GM23338 (cell line): Measurements from ENCODE around the gene PTCD3. TPM values are rescaled to one million over a fixed set of nuclear protein-coding genes. Genes with fewer than 3 reads are reported as not detected.

Source experiments
- ATAC-seq: fragments of 200-7000 bp; cut with Tn5 transposase; 3 replicates; pipeline ENCODE4 v1.9.1; 2020
- DNase-seq: peaks from one replicate; pipeline ENCODE4 v3.0.0-alpha.2; 2015; ENCODE audit warnings: low spot score
- H2AFZ ChIP-seq: fragments of 200-600 bp; sonication (generic); 2 replicates; pipeline ENCODE4 v1.8.0; 2016; ENCODE audit warnings: antibody characterized with exemption, mild to moderate bottlenecking, moderate library complexity
- H3F3A ChIP-seq: fragments of 200-600 bp; sonication (generic); replicated peaks from 2 replicates; pipeline ENCODE4 v1.8.0; 2017; ENCODE audit warnings: antibody characterized with exemption, mixed run types, low read depth
- H3K27ac ChIP-seq: fragments of 200-600 bp; sonication (generic); 2 replicates; pipeline ENCODE4 v1.6.1; 2016; ENCODE audit warnings: low read depth
- H3K27me3 ChIP-seq: fragments of 200-600 bp; sonication (generic); 2 replicates; pipeline ENCODE4 v1.8.0; 2016; ENCODE audit warnings: mild to moderate bottlenecking, mixed run types, moderate library complexity; ENCODE audit not compliant: insufficient read depth
- H3K36me3 ChIP-seq: fragments of 200-600 bp; sonication (generic); 2 replicates; pipeline ENCODE4 v1.8.0; 2016; ENCODE audit warnings: mild to moderate bottlenecking; ENCODE audit not compliant: insufficient read depth
- H3K4me1 ChIP-seq: fragments of 200-600 bp; sonication (generic); 2 replicates; pipeline ENCODE4 v1.8.0; 2016; ENCODE audit warnings: mild to moderate bottlenecking, moderate library complexity; ENCODE audit not compliant: insufficient read depth
- H3K4me2 ChIP-seq: fragments of 200-600 bp; sonication (generic); 2 replicates; pipeline ENCODE4 v1.7.1; 2017; ENCODE audit warnings: mixed run types
- H3K4me3 ChIP-seq: fragments of 200-600 bp; sonication (generic); 2 replicates; pipeline ENCODE4 v1.6.1; 2016; ENCODE audit warnings: mixed run types
- H3K79me2 ChIP-seq: fragments of 200-600 bp; sonication (generic); replicated peaks from 2 replicates; pipeline ENCODE4 v1.8.0; 2017; ENCODE audit warnings: mild to moderate bottlenecking; ENCODE audit not compliant: insufficient read depth
- H3K9me2 ChIP-seq: fragments of 200-600 bp; sonication (generic); 2 replicates; pipeline ENCODE4 v1.8.0; 2017; ENCODE audit not compliant: insufficient read depth
- H4K20me1 ChIP-seq: fragments of 200-600 bp; sonication (generic); replicated peaks from 2 replicates; pipeline ENCODE4 v1.8.0; 2017; ENCODE audit warnings: mild to moderate bottlenecking; ENCODE audit not compliant: insufficient read depth
- H3K27ac Mint-ChIP-seq: 2 replicates; pipeline ENCODE4 v1.8.0; 2020; ENCODE audit warnings: inconsistent platforms, mild to moderate bottlenecking, moderate library complexity, mixed read lengths
- H3K27me3 Mint-ChIP-seq: 3 replicates; pipeline ENCODE4 v1.8.0; 2022; ENCODE audit warnings: low read depth, mild to moderate bottlenecking, moderate library complexity, mixed read lengths, inconsistent platforms; ENCODE audit not compliant: insufficient read depth, poor library complexity
- H3K36me3 Mint-ChIP-seq: 3 replicates; pipeline ENCODE4 v1.8.0; 2021; ENCODE audit warnings: low read depth, mild to moderate bottlenecking, inconsistent platforms, moderate library complexity, mixed read lengths
- H3K4me1 Mint-ChIP-seq: 3 replicates; pipeline ENCODE4 v1.8.0; 2020; ENCODE audit warnings: mild to moderate bottlenecking, inconsistent platforms, mixed read lengths
- H3K4me3 Mint-ChIP-seq: 3 replicates; pipeline ENCODE4 v1.8.0; 2021; ENCODE audit warnings: moderate library complexity, mild to moderate bottlenecking, inconsistent platforms, mixed read lengths
- H3K9me3 Mint-ChIP-seq: 3 replicates; pipeline ENCODE4 v1.8.0; 2020; ENCODE audit warnings: moderate library complexity, mild to moderate bottlenecking, inconsistent platforms, mixed read lengths
- CREB1 ChIP-seq: fragments of 250-450 bp; sonication (Bioruptor Pico); IDR thresholded peaks from 2 replicates; pipeline ENCODE4 v1.5.0; 2020; ENCODE audit warnings: low read depth, mild to moderate bottlenecking, moderate library complexity
- EZH2 ChIP-seq: fragments of 200-600 bp; sonication (generic); IDR thresholded peaks from one replicate; pipeline ENCODE4 v1.8.0; 2017; ENCODE audit warnings: antibody characterized with exemption, mild to moderate bottlenecking, low read depth; ENCODE audit not compliant: unreplicated experiment
- EZH2phosphoT487 ChIP-seq: fragments of 200-600 bp; sonication (generic); IDR thresholded peaks from one replicate; pipeline ENCODE4 v1.8.1; 2018; ENCODE audit warnings: antibody characterized with exemption; ENCODE audit not compliant: unreplicated experiment
- JUNB ChIP-seq: IDR thresholded peaks from one replicate; pipeline ENCODE4 v1.6.1; 2016; ENCODE audit warnings: antibody characterized with exemption; ENCODE audit not compliant: unreplicated experiment
- NANOG ChIP-seq: IDR thresholded peaks from 2 replicates; pipeline ENCODE4 v1.6.1; 2016; ENCODE audit warnings: antibody characterized with exemption, borderline replicate concordance
- POLR2AphosphoS5 ChIP-seq: IDR thresholded peaks from 2 replicates; pipeline ENCODE4 v1.6.1; 2016; ENCODE audit warnings: antibody characterized with exemption, low read depth
- STAT1 ChIP-seq: IDR thresholded peaks from one replicate; pipeline ENCODE4 v1.6.1; 2016; ENCODE audit warnings: antibody characterized with exemption; ENCODE audit not compliant: unreplicated experiment
- ZNF331 ChIP-seq: fragments of 250-450 bp; sonication (Bioruptor Pico); IDR thresholded peaks from 2 replicates; pipeline ENCODE4 v1.5.0; 2020; ENCODE audit warnings: low read depth, mild to moderate bottlenecking, moderate library complexity
- polyA plus RNA-seq: library from polyadenylated mRNA; unstranded; fragments of >200 nt; fragmentation: Nextera tagmentation; extraction: Ambion mirVana; gene quantifications from 2 replicates; pipeline ENCODE4 v1.2.1, GENCODE V29; 2016
- total RNA-seq: library from RNA; depleted of rRNA; stranded (reverse); fragments of >200 nt; shearing (Covaris generic); gene quantifications from 2 replicates; pipeline ENCODE4 v1.2.3, GENCODE V29; 2014
- TF ChIP-seq, protein P1 (sequence below): IDR thresholded peaks from 2 replicates; pipeline ENCODE4 v1.6.1; 2016; ENCODE audit warnings: antibody characterized with exemption
- TF ChIP-seq, protein P2 (sequence below): IDR thresholded peaks from one replicate; pipeline ENCODE4 v1.6.1; 2018; ENCODE audit warnings: antibody characterized with exemption; ENCODE audit not compliant: unreplicated experiment
- TF ChIP-seq, protein P3 (sequence below): fragments of 250-450 bp; sonication (Bioruptor Pico); IDR thresholded peaks from 2 replicates; pipeline ENCODE4 v1.5.0; 2020; ENCODE audit warnings: mild to moderate bottlenecking, moderate library complexity

Gene PTCD3
- total and polyA plus RNA-seq, 2 experiments from 2014 or later, result 140 to 223 TPM

DNA sequence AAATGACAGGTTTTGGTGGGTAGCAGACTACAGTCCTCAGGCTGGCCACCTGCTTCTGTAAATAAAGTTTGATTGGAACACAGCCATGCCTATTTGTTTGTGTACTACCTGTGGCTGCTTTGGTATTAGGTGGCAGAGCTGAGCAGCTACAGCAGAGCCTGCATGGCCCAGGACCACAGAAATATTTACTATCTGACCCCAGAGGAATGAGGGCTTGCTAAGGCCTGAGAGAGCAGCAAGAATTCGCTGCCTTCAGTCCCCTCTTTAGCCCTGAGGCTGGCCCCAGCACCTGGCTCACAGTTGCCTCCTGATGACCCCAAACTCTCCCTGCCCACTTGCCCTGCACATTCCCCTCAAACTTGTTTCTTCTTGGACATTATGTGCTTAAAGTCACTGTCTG lies 32.8 kb upstream of the PTCD3 start:
- H3K4me3 Mint-ChIP-seq, result no peak overlapping the region
- no peaks in the 10 kb centered on the region for H3K4me1 Mint-ChIP-seq
- H3K27ac ChIP-seq, result no peak overlapping the region
- H3K36me3 Mint-ChIP-seq, result peaks cover 89% of the 10 kb centered on the region
- peaks cover 45% of the 10 kb centered on the region for H3K36me3 ChIP-seq
- H3K79me2 ChIP-seq, result no peaks in the 10 kb centered on the region
- H3K9me2 ChIP-seq, result no peaks in the 10 kb centered on the region
- TF ChIP-seq, protein P1, sequence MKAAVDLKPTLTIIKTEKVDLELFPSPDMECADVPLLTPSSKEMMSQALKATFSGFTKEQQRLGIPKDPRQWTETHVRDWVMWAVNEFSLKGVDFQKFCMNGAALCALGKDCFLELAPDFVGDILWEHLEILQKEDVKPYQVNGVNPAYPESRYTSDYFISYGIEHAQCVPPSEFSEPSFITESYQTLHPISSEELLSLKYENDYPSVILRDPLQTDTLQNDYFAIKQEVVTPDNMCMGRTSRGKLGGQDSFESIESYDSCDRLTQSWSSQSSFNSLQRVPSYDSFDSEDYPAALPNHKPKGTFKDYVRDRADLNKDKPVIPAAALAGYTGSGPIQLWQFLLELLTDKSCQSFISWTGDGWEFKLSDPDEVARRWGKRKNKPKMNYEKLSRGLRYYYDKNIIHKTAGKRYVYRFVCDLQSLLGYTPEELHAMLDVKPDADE, result no peak
- no peak for TF ChIP-seq EZH2
- no peak for TF ChIP-seq NANOG
- TF ChIP-seq, protein P2, sequence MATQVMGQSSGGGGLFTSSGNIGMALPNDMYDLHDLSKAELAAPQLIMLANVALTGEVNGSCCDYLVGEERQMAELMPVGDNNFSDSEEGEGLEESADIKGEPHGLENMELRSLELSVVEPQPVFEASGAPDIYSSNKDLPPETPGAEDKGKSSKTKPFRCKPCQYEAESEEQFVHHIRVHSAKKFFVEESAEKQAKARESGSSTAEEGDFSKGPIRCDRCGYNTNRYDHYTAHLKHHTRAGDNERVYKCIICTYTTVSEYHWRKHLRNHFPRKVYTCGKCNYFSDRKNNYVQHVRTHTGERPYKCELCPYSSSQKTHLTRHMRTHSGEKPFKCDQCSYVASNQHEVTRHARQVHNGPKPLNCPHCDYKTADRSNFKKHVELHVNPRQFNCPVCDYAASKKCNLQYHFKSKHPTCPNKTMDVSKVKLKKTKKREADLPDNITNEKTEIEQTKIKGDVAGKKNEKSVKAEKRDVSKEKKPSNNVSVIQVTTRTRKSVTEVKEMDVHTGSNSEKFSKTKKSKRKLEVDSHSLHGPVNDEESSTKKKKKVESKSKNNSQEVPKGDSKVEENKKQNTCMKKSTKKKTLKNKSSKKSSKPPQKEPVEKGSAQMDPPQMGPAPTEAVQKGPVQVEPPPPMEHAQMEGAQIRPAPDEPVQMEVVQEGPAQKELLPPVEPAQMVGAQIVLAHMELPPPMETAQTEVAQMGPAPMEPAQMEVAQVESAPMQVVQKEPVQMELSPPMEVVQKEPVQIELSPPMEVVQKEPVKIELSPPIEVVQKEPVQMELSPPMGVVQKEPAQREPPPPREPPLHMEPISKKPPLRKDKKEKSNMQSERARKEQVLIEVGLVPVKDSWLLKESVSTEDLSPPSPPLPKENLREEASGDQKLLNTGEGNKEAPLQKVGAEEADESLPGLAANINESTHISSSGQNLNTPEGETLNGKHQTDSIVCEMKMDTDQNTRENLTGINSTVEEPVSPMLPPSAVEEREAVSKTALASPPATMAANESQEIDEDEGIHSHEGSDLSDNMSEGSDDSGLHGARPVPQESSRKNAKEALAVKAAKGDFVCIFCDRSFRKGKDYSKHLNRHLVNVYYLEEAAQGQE, result no peak
- no peak for TF ChIP-seq STAT1
- H3K27me3 Mint-ChIP-seq, result peaks cover 3% of the 10 kb centered on the region
- no peaks in the 10 kb centered on the region for H3F3A ChIP-seq
- no peak overlapping the region for H2AFZ ChIP-seq
- no peak overlapping the region for H3K27ac Mint-ChIP-seq
- no peak overlapping the region for H3K4me3 ChIP-seq
- H3K4me1 ChIP-seq, result no peaks in the 10 kb centered on the region
- H3K27me3 ChIP-seq, result no peaks in the 10 kb centered on the region
- ATAC-seq (no peak), DNase-seq (no peak)
- H3K4me2 ChIP-seq, result no peak overlapping the region
- H4K20me1 ChIP-seq, result peaks cover 7% of the 10 kb centered on the region
- no peaks in the 10 kb centered on the region for H3K9me3 Mint-ChIP-seq

DNA sequence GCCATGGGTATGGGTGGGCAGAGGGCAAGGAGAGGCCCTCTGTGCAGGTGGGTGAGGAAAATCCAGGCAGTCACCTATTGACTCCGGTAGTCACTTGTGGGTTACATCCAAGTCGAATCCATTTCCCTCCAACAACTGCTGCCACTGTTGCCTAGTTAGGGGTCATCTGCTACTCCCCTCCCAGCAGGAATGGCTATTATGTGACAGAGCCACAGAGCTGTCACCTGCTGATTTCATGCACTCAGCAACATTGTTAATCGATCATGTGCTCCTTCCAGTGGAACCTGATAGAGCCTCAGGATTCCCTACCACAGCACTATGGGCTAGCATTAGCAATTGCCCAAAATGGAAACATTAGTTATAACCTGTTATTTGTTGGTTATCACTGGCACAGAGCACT lies 31.8 kb upstream of the PTCD3 start:
- Histone ChIP-seq H3K4me2 (no peak overlapping the region), H4K20me1 (peaks cover 10% of the 10 kb centered on the region), H3K27ac (no peak overlapping the region), H3K27me3 (no peaks in the 10 kb centered on the region), H3K4me3 (no peak overlapping the region), H3K4me1 (no peaks in the 10 kb centered on the region), H2AFZ (no peak overlapping the region), H3F3A (no peaks in the 10 kb centered on the region), H3K36me3 (peaks cover 55% of the 10 kb centered on the region), H3K9me2 (no peaks in the 10 kb centered on the region), H3K79me2 (no peaks in the 10 kb centered on the region)
- Mint-ChIP-seq H3K4me3 (no peak overlapping the region), H3K36me3 (peaks cover 91% of the 10 kb centered on the region), H3K27ac (no peak overlapping the region), H3K4me1 (no peaks in the 10 kb centered on the region), H3K9me3 (no peaks in the 10 kb centered on the region), H3K27me3 (peaks cover 3% of the 10 kb centered on the region)
- ATAC-seq, result no peak
- DNase-seq, result no peak
- no peak for TF ChIP-seq CREB1
- TF ChIP-seq EZH2phosphoT487, result no peak
- no peak for TF ChIP-seq POLR2AphosphoS5
- no peak for TF ChIP-seq ZNF331 (CRISPR knock-in tag)
- TF ChIP-seq, protein P1, result no peak
- TF ChIP-seq, protein P3, sequence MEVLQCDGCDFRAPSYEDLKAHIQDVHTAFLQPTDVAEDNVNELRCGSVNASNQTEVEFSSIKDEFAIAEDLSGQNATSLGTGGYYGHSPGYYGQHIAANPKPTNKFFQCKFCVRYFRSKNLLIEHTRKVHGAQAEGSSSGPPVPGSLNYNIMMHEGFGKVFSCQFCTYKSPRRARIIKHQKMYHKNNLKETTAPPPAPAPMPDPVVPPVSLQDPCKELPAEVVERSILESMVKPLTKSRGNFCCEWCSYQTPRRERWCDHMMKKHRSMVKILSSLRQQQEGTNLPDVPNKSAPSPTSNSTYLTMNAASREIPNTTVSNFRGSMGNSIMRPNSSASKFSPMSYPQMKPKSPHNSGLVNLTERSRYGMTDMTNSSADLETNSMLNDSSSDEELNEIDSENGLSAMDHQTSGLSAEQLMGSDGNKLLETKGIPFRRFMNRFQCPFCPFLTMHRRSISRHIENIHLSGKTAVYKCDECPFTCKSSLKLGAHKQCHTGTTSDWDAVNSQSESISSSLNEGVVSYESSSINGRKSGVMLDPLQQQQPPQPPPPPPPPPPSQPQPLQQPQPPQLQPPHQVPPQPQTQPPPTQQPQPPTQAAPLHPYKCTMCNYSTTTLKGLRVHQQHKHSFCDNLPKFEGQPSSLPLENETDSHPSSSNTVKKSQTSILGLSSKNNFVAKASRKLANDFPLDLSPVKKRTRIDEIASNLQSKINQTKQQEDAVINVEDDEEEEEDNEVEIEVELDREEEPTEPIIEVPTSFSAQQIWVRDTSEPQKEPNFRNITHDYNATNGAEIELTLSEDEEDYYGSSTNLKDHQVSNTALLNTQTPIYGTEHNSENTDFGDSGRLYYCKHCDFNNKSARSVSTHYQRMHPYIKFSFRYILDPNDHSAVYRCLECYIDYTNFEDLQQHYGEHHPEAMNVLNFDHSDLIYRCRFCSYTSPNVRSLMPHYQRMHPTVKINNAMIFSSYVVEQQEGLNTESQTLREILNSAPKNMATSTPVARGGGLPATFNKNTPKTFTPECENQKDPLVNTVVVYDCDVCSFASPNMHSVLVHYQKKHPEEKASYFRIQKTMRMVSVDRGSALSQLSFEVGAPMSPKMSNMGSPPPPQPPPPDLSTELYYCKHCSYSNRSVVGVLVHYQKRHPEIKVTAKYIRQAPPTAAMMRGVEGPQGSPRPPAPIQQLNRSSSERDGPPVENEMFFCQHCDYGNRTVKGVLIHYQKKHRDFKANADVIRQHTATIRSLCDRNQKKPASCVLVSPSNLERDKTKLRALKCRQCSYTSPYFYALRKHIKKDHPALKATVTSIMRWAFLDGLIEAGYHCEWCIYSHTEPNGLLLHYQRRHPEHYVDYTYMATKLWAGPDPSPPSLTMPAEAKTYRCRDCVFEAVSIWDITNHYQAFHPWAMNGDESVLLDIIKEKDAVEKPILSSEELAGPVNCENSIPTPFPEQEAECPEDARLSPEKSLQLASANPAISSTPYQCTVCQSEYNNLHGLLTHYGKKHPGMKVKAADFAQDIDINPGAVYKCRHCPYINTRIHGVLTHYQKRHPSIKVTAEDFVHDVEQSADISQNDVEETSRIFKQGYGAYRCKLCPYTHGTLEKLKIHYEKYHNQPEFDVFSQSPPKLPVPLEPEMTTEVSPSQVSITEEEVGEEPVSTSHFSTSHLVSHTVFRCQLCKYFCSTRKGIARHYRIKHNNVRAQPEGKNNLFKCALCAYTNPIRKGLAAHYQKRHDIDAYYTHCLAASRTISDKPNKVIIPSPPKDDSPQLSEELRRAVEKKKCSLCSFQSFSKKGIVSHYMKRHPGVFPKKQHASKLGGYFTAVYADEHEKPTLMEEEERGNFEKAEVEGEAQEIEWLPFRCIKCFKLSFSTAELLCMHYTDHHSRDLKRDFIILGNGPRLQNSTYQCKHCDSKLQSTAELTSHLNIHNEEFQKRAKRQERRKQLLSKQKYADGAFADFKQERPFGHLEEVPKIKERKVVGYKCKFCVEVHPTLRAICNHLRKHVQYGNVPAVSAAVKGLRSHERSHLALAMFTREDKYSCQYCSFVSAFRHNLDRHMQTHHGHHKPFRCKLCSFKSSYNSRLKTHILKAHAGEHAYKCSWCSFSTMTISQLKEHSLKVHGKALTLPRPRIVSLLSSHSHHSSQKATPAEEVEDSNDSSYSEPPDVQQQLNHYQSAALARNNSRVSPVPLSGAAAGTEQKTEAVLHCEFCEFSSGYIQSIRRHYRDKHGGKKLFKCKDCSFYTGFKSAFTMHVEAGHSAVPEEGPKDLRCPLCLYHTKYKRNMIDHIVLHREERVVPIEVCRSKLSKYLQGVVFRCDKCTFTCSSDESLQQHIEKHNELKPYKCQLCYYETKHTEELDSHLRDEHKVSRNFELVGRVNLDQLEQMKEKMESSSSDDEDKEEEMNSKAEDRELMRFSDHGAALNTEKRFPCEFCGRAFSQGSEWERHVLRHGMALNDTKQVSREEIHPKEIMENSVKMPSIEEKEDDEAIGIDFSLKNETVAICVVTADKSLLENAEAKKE (CRISPR knock-in tag), result no peak
- no peak for TF ChIP-seq NANOG
- TF ChIP-seq JUNB, result no peak
